NCI-H2107 treated with DMSO at 0.1 percent for 48 hours (cell line): ENCODE measurements around the gene MED8.
"Not testable (repeated sequence)": the region's sequence is repeated elsewhere in the genome, so short reads cannot be mapped to it uniquely, and the experiment has no call there.

ENCODE experiments used
- DNase-seq: peaks from one replicate; lab custom pipeline; 2025; ENCODE audit not compliant: unreplicated experiment; lab: John Stamatoyannopoulos, UW

MED8 gene

DNA sequence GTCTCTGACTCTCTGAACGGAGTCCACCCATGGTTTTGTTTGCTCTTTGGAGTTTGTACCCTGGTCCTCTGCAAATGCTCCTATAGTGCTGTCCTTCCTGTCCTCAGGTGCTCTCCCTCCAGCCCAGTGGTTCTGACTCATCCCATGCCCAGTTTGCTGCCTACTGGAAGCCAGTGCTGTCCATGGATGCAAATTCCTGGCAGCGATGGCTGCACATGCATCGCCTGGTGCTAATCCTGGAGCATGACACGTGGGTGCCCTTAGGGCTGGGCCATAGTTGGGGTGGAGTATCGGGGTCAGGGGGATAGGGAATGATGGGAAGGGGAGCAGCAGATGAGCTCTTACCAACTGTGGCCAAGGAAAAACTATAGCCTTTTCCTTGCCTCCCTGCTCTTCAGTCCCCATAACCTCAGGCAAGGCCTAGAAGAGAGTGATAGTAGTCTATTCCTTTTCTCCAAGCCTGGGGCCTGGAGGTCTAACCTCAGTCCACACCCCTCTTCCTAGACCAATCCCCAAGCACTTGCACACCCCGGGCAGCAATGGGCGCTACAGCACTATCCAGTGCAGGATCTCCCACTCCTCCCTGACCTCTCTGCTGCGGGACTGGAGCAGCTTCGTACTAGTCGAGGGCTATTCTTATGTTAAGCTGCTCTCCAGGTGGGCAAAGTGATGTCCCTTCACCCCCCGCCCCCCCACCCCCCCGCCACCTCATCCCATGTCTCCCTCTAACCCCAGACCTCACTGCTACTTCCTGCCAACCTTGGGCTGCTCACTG is 32.6 kb upstream of the MED8 start:
- no peak for DNase-seq

DNA sequence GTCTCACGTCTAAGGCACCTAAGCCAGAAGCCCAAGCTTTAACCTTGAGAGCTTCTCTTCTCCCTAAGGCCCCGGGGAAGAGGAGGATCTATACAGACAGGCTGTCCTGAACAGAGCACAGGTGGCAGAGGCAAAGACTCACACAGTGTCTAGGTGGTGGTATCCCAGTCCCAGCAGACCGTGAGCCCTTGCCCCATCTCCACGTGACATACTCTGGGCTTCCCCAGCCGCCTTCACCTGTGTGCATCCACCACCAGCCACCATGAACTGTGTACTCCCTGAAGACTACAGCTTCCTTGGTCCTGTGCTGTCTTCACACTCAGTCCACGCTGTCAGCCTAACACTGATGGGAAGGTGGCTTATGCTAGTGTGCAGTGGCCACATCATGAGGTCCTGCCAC is 31.8 kb upstream of the MED8 start:
- DNase-seq, result no peak

DNA sequence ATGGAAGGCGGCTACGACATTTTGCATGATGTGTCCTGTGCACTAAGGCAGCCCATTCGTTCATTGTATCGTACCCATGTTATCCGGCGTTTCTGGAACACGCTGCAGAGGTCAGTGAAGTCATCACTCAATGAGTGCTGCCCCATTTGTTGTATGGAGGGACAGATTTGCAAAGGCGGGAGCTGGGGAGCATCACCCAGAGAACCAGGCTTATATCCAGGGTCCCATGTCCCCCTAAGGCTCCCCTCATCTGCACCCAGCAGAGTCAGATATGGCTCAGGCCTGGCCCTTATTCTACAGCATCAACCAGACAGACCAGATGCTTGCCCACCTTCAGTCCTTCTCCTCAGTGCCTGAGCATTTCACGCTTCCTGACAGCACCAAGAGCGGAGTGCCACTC is 31.3 kb upstream of the MED8 start:
- DNase-seq, result no peak

DNA sequence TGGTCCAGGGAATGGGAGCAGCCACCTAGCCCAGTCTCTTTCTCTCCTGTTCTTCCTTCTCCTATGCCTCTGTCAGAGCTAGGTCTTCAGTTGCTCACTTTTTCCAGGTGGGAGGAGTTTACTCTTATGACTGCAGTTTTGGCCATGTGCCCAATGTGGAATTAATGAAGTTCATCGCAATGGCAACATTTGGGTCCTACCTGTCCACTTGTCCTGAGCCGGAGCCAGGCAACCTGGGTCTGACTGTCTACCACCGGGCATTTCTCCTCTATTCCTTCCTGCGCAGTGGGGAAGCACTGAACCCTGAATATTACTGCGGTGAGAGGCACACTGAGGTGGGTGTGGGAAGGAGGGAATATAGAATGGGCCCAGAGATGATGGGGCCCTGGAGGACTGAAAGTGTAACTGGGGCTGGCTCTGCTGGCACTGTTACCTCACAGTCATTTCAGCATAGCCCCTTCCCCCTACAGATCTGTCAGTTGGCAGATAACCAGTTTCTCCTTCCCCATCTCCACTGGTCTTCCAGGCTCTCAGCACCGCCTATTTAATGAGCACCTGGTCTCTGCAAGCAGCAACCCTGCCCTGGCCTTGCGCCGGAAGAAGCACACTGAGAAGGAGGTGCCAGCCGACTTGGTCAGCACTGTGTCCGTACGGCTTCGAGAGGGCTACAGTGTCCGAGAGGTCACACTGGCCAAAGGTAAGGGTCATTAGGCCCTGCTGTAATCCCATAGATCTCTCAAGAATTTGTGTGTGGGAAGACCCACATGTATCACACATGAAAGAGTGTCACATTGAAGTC is 30.2 kb upstream of the MED8 start:
- no peak for DNase-seq

DNA sequence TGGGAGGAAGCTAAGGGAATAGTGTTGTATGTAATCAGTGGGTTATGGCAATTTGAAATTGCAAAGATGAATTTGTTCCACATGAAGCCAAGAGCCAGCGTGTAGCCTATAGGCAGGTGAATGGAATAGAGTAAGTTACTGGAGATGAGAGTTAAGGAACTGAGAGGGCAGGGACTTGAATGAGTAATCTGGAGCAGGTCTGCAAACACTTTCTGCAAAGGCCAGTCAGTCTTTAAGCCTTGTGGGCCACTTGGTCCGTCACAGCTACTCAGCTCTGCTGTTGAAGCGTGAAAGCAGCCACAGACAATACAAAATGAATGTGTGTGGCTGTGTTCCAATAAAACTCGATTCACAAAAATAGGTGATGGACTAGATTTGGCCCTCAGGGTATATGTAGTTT is 29.3 kb upstream of the MED8 start:
- peak; percentile 7 for DNase-seq

DNA sequence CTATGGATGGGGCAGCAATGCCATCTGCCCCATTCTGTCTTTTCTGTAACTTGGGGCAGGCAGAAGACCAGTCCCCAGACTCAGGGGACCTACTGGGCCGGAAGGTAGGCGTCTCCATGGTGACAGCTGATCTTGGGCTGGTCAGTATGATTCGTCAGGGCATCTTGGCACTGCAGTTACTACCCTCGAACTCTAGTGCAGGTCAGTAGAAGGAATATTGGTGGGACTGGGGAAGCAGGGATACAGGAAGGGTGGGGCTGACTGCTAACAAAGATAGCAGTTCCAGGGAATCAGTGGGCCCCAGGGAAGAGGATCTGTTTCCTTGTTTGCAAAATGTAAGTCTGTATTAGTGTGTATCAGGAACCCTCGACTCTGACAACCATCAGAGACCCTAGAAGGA is 26.3 kb upstream of the MED8 start:
- DNase-seq, result no peak

DNA sequence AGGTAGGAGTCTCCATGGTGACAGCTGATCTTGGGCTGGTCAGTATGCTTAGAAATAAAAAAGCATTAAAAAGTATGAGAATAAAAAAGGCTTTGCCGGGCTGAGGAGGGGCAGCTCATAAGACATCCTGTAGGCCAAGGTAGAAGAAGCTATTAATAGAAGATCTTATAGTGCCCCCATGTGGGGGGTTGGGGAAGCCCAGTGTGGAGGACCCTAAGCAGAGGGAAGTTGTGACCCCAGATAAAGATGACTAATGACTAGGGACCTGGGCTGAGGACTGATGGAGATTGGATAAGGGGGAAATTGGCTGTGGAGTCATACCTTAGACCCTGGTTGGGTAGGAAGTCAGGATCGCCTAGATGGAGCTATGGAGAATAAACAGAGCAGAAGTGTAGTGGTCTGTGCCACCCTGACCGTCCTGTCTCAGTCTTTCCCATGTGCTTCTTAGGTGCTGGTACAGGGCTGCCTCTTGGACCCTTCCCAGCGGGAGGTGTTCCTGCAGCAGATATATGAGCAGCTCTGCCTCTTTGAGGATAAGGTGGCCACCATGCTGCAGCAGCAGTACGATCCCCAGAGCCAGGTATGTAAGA is 25.1 kb upstream of the MED8 start:
- peak; percentile 49 for DNase-seq

DNA sequence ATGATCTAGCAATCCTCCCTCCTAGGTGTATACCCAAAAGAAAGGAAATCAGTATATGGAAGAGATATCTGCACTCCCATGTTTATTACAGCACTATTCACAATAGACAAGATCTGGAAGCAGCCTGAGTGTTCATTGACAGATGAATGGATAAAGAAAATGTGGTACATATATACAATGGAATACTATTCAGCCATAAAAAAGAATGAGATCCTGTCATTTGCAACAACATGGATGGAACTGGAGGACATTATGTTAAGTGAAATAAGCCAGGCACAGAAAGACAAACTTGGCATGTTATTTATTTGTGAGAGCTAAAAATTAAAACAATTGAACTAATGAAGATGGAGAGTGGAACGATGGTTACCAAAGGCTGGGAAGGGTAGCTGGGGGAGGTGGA is 23.8 kb upstream of the MED8 start:
- not testable (repeated sequence) for DNase-seq

DNA sequence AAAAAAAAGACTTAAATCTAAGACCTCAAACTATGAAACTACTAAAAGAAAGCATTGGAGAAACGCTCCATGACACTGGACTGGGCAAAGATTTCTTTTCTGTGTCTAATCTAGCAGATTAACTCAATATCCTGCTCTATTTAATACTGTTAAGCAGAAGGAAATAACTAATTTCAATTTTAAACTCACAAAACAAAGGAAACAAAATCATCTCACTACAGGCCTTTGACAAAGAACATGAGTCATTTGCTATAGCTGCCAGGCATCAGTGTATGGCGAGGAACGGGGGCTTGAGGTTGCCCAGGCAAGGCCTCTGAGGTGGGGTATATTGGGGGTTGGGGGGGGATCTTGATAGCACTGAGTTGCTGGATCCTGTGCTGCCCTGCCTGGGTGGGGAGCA is 21.0 kb upstream of the MED8 start:
- DNase-seq, result no peak

DNA sequence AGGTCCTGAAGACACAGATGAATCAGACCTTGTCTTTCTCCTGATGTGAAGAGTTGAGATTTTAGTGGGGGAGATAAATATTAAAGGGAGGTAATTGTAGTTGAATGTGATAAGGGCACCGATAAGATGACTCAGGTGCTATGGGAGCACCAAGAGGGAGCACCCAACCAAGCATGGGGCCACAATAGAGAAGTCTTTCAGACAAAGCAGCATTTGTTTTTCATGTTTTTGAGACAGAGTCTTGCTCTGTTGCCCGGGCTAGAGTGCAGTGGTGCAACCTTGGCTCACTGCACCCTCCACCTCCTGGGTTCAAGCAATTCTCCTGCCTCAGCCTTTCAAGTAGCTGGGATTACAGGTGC is 16.3 kb upstream of the MED8 start:
- no peak for DNase-seq

DNA sequence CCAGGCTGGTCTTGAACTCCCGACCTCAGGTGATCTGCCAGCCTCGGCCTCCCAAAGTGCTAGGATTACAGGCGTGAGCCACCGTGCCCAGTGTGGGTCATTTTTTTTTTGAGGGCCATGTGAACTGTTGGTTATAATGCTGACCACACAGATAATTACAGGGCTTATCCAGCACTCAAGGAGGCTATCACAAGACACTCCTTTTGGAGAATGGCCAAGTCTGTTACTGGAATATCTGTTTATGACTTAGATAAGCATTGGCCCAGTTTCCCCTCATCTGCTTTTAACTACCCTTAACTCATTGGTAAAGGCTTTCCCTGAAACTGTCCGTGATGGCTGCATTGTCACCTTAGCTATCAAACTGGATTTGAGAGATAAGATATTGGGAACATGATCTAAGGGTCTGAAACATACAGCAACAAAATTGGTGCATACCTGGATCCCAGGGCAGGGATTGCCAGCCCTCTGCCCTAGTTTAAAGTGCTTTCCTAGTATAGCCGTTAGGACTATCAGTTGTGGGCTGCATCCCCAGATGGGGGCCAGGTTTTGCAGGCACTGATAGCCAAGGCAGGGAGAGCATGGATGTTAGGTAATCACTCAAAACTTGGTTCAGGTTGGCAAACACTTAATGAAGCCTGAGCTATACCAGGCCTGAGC is 15.7 kb upstream of the MED8 start:
- no peak for DNase-seq

DNA sequence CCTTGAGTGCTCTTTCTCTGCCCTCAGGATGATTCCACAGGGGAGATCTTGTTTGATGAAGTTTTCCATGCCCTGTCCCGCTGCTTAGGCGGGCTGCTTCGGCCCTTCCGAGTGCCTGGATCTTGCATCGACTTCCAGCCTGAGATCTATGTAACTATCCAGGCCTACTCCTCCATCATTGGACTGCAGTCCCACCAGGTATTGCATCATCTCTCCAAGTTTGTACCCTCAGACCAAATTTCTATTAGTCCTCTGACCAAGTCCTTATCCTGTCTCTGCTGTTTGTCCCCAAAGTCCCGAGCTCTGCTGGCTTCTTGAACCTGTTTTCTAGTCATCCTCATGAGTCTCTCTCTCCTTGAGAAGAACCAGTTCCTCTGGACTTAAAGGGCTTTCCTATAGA is 14.8 kb upstream of the MED8 start:
- DNase-seq, result no peak

DNA sequence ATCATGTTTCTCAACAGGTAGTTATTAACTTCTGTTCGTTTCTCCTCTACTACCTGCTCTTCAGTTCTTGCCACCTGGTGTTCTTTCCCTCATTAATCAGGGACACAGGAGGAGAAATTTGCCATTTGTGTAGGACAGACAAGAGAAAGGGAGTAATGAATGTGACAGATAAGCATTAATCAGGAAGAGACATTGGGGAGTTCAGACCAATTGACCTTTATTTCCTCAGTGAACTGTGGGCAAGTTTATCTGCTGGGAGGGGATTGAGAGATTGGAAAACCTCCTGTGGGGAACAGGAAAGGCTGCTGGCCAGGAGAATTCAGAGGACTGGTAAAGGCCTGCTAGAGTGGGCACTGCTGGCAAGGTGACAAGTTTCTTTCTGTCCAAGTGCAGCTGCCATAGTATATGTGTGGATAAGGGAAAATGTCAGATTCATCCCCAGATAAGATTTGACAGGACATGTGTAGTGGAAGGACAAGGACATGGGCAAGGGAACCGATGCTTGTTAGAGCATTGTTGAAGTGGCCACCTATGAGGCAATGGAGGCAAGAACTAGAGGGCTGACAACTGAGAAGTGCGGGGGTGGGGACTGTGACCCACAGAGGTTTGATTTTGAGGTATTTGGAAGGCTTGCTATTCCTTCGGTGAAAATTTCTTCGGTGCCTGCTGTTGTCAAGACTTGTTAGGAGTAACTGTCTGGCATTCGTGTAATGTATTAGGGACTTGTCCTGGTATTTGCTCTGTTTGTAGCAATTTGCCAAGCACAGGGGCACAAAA is 12.7 kb upstream of the MED8 start:
- DNase-seq, result no peak

DNA sequence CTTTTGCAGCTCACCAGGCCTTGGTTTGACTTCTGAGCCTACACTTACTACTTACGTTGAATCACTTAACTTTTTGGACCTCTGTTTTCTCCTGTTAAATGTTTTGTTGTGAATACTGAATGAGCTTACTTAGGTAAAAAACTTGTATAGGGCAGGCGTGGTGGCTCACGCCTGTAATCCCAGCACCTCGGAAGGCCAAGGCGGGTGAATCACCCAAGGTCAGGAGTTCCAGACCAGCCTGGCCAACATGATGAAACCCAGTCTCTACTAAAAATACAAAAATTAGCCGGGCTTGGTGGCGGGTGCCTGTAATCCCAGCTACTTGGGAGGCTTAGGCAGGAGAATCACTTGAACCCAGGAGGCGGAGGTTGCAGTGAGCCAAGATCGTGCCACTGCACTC is 10.8 kb upstream of the MED8 start:
- not testable (repeated sequence) for DNase-seq

DNA sequence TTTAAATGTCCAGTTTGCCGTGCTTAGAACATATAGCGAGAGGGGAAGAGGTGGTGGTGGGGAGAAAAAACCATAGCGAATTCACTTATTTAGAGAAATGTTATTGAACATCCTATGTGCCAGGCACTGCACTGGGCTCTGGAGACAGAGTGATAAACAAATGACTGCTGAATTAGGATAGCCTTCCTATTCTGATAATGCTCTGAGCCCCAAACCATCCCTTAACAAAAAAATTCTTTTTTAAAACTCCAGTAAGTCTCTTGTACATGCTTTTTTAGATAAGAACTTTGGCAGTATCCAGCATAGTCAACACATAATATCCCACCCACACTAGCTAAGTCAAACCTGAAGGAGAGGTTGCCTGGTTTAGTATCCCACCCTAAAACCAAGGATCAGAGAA is 8.6 kb upstream of the MED8 start:
- no peak for DNase-seq

DNA sequence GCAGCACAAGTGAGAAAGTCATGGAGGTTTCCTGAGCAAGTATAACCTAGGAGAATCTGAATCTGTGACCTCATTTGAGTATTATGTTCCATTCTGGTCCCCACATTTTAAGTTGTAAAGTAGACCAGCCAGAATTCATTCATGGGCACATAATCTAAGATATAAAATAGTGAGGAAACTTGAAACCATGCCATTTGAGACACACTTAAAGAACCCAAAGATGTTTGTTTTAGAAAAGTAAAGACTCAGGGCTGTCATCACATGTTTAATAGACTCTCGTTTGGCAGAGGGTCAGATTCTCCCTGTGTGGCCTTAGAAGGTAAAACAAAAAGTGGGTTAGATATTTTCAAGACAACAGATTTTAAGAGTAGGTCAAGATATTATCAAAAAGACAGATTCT is 6.5 kb upstream of the MED8 start:
- DNase-seq, result no peak

DNA sequence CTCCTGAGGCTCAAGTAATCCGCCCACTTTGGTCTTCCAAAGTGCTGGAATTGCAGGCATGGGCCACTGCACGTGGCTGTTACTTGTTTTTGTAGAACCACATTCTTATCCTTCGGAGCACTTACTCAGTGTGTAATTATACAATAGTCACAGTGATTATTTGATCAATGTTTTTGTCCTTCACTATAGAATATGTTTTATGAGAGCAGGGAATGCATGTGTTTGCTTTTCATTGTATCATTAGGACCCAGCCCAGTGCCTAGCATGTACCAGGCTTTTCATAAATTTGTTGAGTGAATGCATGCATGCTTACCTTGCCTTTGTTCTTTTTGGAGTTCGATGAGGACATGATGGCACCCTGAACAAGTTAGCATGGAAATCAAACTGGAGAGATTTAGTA is 5.9 kb upstream of the MED8 start:
- DNase-seq, result no peak

DNA sequence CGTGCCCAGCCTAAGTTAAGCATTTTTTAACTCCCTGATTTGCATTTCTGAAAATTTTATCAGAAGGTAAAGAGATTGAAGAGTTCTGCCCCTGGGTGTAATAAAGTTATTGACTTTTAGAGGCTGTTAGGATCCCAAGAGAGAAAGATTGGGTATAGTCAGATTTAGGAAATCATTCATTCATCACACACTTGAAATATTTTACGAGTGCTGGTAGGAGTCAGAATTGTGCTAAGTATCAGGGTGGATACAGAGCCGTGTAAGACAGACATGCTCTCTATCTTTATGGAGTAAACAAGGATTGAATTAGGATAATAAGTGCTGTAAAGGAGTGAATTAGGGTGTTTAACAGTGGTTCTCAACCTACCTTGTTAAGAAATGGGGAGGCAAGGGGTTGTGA is 3.1 kb upstream of the MED8 start:
- no peak for DNase-seq

DNA sequence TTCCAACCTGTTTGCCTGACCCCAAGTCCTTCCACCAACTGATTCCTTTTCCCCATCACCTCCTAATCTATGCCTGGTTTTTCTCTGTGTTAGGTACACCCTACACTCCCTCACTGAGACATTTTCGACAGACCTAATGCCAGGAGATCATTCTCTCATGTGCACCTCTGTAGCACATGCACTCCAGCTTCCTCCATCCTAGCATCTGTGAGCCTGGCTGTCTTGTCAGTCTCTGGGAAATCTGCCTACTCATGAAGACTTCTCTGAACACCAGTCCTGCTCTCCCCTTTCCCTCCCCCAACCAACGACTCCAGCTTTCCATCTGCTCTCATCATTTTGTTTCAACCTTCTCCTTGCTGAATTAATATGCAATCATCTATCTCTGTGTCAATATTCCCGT is 987 bp downstream of the MED8 start:
- no peak for DNase-seq

DNA sequence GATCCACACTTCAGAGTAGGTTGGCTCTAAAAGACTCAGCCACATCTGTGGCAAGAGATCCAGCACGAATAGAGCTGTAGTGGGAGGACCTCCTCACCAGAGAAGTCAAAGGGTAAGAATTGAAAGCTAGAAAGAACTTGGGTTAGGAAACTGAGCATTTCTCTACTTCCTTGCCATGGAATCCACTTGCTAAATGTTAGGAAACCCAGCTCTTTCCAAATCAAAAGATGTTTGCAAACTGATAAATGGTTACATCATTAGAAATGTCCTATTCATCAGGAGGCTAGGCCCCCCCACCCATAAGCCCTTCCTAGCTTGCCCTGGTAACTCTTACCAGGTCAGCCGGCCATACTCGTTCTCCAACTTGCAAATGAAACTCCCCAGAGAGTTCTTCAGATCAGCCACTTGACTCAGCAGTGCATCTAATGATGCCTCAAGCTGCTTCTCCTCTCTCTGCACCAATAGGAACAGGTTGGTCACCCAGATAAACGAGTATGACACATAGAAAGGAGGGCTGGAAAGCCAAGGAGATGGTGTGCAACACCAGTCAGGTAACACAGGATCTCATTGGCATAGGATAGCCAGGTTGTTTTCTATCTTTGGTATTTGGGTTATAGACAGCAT is 1.5 kb downstream of the MED8 start:
- no peak for DNase-seq

DNA sequence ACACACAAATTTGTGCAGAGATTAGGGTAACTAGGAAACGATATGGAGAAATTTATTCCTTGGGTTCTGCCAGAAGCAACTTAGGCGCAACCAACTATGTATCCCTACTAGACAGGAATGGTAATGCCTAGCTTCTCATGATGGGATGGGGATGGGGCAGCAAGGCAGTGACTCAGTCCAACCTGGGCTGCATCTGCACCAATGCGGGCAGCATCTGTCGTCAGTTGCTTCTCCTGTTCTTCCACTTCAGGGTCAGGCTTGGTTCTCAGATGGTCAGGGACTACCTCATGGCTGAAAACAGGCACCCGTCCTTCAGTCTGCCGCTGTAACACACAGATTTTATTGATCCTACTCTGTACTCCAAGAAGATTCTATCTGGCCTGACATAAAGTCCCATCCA is 2.9 kb downstream of the MED8 start:
- no peak for DNase-seq
